Naive B cell (primary cell): Measurements from ENCODE around the gene TMOD3. TPM values are rescaled to one million over a fixed set of nuclear protein-coding genes. Genes with fewer than 3 reads are reported as not detected.
"Not testable (repeated sequence)": the region's sequence is repeated elsewhere in the genome, so short reads cannot be mapped to it uniquely, and the experiment has no call there.

Source experiments
- ATAC-seq, 2 donors: fragments of 150-1000 bp; cut with Tn5 transposase; 2 replicates each; pipeline ENCODE4 v1.10.0; 2021; ENCODE audit warnings: low read depth in 2 of 2, mild to moderate bottlenecking in 2 of 2, moderate library complexity in 2 of 2
- DNase-seq: peaks from one replicate; pipeline ENCODE4 v3.0.0; 2022
- H3K27ac Mint-ChIP-seq, 6 donors: one replicate each; pipeline ENCODE4 v1.8.0; 2020 to 2022; ENCODE audit warnings: mild to moderate bottlenecking in 6 of 6, mixed read lengths in 6 of 6, moderate library complexity in 5 of 6, inconsistent platforms in 2 of 6
- H3K27me3 Mint-ChIP-seq, 3 donors: one replicate each; pipeline ENCODE4 v1.8.0; 2021 to 2022; ENCODE audit warnings: mixed read lengths in 3 of 3, mild to moderate bottlenecking in 1 of 3
- H3K36me3 Mint-ChIP-seq, 2 donors: one replicate each; pipeline ENCODE4 v1.8.0; 2020 to 2022; ENCODE audit warnings: mixed read lengths in 2 of 2, inconsistent platforms in 1 of 2, mild to moderate bottlenecking in 1 of 2
- H3K4me1 Mint-ChIP-seq, 3 donors: one replicate each; pipeline ENCODE4 v1.8.0; 2020 to 2022; ENCODE audit warnings: mixed read lengths in 3 of 3, inconsistent platforms in 1 of 3, mild to moderate bottlenecking in 1 of 3, moderate library complexity in 1 of 3
- H3K4me3 Mint-ChIP-seq, 8 donors: one replicate each; pipeline ENCODE4 v1.8.0; 2020 to 2022; ENCODE audit warnings: mild to moderate bottlenecking in 8 of 8, mixed read lengths in 8 of 8, moderate library complexity in 8 of 8, inconsistent platforms in 2 of 8
- H3K9me3 Mint-ChIP-seq, 7 donors: one replicate each; pipeline ENCODE4 v1.8.0; 2020 to 2022; ENCODE audit warnings: mixed read lengths in 7 of 7, mild to moderate bottlenecking in 5 of 7, inconsistent platforms in 2 of 7, moderate library complexity in 1 of 7
- polyA plus RNA-seq, 6 donors: library from polyadenylated mRNA; unstranded; fragments of 300-500 nt; fragmentation: Illumina TruSeq; gene quantifications; one replicate each; pipeline ENCODE4 v1.2.3, GENCODE V29; 2021; ENCODE audit warnings: low read depth in 6 of 6

Gene TMOD3
- polyA plus RNA-seq, 6 donors from 2014 or later, result 19.3 to 30.3 (median 25.2) TPM

DNA sequence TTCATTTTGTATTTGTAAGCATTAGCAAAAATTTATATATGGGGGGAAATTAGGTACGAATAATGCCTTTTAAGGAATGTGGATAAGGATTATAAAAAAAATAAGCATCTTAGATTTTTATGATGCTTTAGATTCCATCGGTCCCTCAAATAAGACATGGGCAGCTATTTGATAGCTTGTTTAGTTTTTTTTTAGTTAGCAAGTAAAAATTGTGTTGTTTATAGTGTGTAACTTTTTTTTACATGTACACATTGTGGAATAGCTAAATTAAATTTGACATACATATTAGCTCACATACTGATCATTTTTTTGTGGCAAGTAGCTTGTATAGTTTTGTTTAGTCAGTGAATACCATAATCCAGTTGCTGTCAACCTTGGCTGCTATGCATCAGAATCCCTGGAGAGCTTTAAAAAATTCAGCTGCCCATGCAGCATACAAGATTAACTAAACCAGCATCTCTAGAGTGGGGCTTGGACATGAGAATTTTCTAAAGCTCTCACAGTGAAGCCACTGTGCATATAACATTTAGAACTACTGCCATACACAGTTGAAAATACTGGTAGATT is 53.9 kb downstream of the TMOD3 start:
- peak overlapping the region in 1 of 6 donors; percentile 29 for H3K27ac Mint-ChIP-seq
- H3K27me3 Mint-ChIP-seq, result no peaks in the 10 kb centered on the region
- ATAC-seq, result no peak
- peaks cover 0 to 9% of the 10 kb centered on the region in 2 donors for H3K36me3 Mint-ChIP-seq
- peaks cover 0 to 3% (median 0%) of the 10 kb centered on the region in 7 donors for H3K9me3 Mint-ChIP-seq
- H3K4me1 Mint-ChIP-seq, result peaks cover 0 to 5% (median 3%) of the 10 kb centered on the region in 3 donors
- no peak overlapping the region for H3K4me3 Mint-ChIP-seq
- no peak for DNase-seq

DNA sequence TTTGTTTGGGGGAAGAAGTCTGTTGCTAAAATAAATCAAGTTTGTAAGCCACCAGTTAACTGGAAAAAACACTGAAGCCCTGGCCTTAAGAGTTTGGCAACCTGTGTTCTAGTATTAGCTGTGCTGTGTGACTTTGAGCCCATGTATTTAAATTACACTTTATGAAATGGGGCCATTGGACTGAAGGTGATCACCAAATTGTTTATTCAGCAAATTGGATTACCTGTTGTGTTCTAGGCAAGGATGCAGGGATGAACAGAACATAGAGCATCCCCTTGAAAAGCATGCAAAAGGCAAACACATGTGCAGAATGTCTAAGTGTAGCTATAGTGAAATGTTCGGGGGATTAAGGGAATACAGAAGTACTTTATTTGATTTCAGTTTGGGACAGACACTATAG is 54.6 kb downstream of the TMOD3 start:
- Mint-ChIP-seq H3K27ac (no peak overlapping the region), H3K4me1 (peaks cover 0 to 3% (median 0%) of the 10 kb centered on the region in 3 donors), H3K9me3 (peaks cover 0 to 3% (median 0%) of the 10 kb centered on the region in 7 donors), H3K36me3 (peaks cover 0 to 14% of the 10 kb centered on the region in 2 donors), H3K4me3 (no peak overlapping the region), H3K27me3 (no peaks in the 10 kb centered on the region)
- ATAC-seq, result no peak
- no peak for DNase-seq

- H3K27me3 Mint-ChIP-seq, result no peaks in the 10 kb centered on the region
- H3K4me1 Mint-ChIP-seq, result no peaks in the 10 kb centered on the region
- no peak for DNase-seq
- peak overlapping the region in 2 of 6 donors; percentile 12 to 76 for H3K27ac Mint-ChIP-seq
- peaks cover 0 to 3% (median 0%) of the 10 kb centered on the region in 7 donors for H3K9me3 Mint-ChIP-seq
- no peak for ATAC-seq
- no peak overlapping the region for H3K4me3 Mint-ChIP-seq
- peaks cover 0 to 14% of the 10 kb centered on the region in 2 donors for H3K36me3 Mint-ChIP-seq
Observed at GRCh38 chr15:51884517-51885236, 55.2 kb downstream of the TMOD3 start.

- DNase-seq, result not testable (repeated sequence)
Observed at GRCh38 chr15:51885758-51886157, 56.3 kb downstream of the TMOD3 start.

GRCh38 chr15:51887887-51888592 is 58.6 kb downstream of the TMOD3 start:
- ATAC-seq, result no peak
- Mint-ChIP-seq H3K36me3 (peaks cover 10 to 23% of the 10 kb centered on the region in 2 donors), H3K4me3 (no peak overlapping the region), H3K27me3 (no peaks in the 10 kb centered on the region), H3K27ac (no peak overlapping the region), H3K9me3 (peaks cover 0 to 3% (median 0%) of the 10 kb centered on the region in 7 donors), H3K4me1 (no peaks in the 10 kb centered on the region)
- no peak for DNase-seq

More at GRCh38 chr15:51885758-51886157, 56.3 kb downstream of the TMOD3 start:
- not testable (repeated sequence) for H3K4me1 Mint-ChIP-seq, H3K27me3 Mint-ChIP-seq, H3K27ac Mint-ChIP-seq, ATAC-seq, H3K9me3 Mint-ChIP-seq
- H3K36me3 Mint-ChIP-seq, result peaks cover 4 to 15% of the 10 kb centered on the region in 2 donors
- peak overlapping the region in 1 of 8 donors; percentile 25 for H3K4me3 Mint-ChIP-seq

DNA sequence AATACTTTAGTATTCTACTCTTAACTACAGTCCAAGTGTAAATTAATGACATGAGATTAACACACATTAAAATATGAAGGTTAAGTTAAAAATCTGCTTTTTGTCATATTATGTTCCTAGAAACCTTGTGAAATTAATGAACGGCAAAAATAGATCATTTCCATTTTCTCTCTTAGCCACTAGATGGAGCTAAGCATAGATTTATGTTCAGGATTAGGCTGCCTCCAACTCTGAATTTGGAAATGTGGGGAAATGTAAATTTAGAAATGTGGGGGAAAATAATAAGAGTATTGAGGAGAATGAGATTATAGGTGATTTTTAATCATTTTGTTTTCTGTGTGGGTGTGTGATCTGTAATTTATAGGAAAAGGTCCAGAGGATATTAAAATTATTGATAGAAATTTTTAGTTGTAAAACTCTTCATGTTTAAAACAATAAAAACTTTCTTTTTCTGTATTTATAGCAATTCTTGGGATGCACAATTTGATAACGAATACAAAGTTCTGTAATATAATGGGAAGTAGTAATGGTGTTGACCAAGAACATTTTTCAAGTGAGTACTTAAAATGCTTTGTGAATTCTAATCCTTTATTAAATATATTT is 59.2 kb downstream of the TMOD3 start:
- no peaks in the 10 kb centered on the region for H3K4me1 Mint-ChIP-seq
- peaks cover 10 to 23% of the 10 kb centered on the region in 2 donors for H3K36me3 Mint-ChIP-seq
- no peak overlapping the region for H3K27ac Mint-ChIP-seq
- no peaks in the 10 kb centered on the region for H3K27me3 Mint-ChIP-seq
- ATAC-seq (no peak), DNase-seq (peak; percentile 9)
- peaks cover 0 to 3% (median 0%) of the 10 kb centered on the region in 7 donors for H3K9me3 Mint-ChIP-seq
- H3K4me3 Mint-ChIP-seq, result no peak overlapping the region

DNA sequence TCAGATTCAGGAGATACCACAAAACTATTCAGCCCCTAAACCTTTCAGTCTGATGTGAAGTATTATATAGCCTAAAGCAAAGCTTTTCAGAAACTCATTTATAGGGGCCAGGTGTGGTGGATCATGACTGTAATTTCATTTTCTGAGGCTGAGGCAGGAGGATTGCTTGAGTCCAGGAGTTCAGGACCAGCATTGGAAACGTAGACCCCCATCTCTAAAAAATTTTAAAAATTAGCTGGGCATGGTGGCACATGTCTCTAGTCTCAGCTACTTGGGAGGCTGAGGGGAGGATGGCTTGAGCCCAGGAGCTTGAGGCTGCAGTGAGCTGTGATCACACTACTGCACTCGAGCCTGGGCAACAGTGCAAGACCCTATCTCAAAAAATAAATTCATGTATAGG is 60.0 kb downstream of the TMOD3 start:
- peaks cover 10 to 24% of the 10 kb centered on the region in 2 donors for H3K36me3 Mint-ChIP-seq
- H3K9me3 Mint-ChIP-seq, result peaks cover 0 to 3% (median 0%) of the 10 kb centered on the region in 7 donors
- no peak for ATAC-seq
- DNase-seq, result no peak
- H3K27me3 Mint-ChIP-seq, result no peaks in the 10 kb centered on the region
- no peak overlapping the region for H3K4me3 Mint-ChIP-seq
- H3K27ac Mint-ChIP-seq, result no peak overlapping the region
- no peaks in the 10 kb centered on the region for H3K4me1 Mint-ChIP-seq

GRCh38 chr15:51904421-51904820 is 75.0 kb downstream of the TMOD3 start:
- DNase-seq, result no peak
- H3K27ac Mint-ChIP-seq, result no peak overlapping the region
- peaks cover 31 to 38% of the 10 kb centered on the region in 2 donors for H3K36me3 Mint-ChIP-seq
- no peak overlapping the region for H3K4me3 Mint-ChIP-seq
- no peaks in the 10 kb centered on the region for H3K9me3 Mint-ChIP-seq
- no peaks in the 10 kb centered on the region for H3K27me3 Mint-ChIP-seq
- H3K4me1 Mint-ChIP-seq, result no peaks in the 10 kb centered on the region
- ATAC-seq, result no peak

- no peaks in the 10 kb centered on the region for H3K4me1 Mint-ChIP-seq
- no peak for DNase-seq
- peaks cover 33 to 36% of the 10 kb centered on the region in 2 donors for H3K36me3 Mint-ChIP-seq
- no peaks in the 10 kb centered on the region for H3K27me3 Mint-ChIP-seq
- H3K27ac Mint-ChIP-seq, result no peak overlapping the region
- ATAC-seq, result no peak
- H3K4me3 Mint-ChIP-seq, result no peak overlapping the region
- no peaks in the 10 kb centered on the region for H3K9me3 Mint-ChIP-seq
Observed at GRCh38 chr15:51904931-51905330, 75.5 kb downstream of the TMOD3 start.

- H3K9me3 Mint-ChIP-seq, result no peaks in the 10 kb centered on the region
- H3K36me3 Mint-ChIP-seq, result peaks cover 27 to 31% of the 10 kb centered on the region in 2 donors
- DNase-seq (no peak), ATAC-seq (no peak)
- no peaks in the 10 kb centered on the region for H3K27me3 Mint-ChIP-seq
- peaks cover 0 to 3% (median 0%) of the 10 kb centered on the region in 3 donors for H3K4me1 Mint-ChIP-seq
- peak overlapping the region in 1 of 8 donors; percentile 0 for H3K4me3 Mint-ChIP-seq
- H3K27ac Mint-ChIP-seq, result no peak overlapping the region
Observed at GRCh38 chr15:51907136-51907862, 77.8 kb downstream of the TMOD3 start.

DNA sequence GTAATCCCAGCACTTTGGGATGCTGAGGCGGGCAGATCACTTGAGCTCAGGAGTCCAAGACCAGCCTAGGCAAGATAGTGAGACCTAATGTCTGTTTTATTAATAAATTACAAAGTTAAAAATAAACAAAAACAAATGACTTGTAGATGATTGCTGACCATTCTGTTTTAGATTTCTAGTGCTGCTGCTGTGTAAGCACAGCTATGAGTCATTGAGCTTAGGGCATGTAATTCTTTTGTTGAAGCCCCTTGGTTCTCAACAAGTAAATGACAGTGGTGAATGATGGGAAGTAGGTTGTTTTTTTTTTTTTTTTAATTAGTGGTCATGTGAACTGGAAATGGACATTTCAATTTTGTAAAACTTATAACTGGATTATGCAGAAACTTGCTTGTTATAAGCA is 78.9 kb downstream of the TMOD3 start:
- ATAC-seq (no peak), DNase-seq (no peak)
- no peaks in the 10 kb centered on the region for H3K9me3 Mint-ChIP-seq
- peaks cover 0 to 3% (median 0%) of the 10 kb centered on the region in 3 donors for H3K4me1 Mint-ChIP-seq
- H3K27ac Mint-ChIP-seq, result no peak overlapping the region
- H3K27me3 Mint-ChIP-seq, result no peaks in the 10 kb centered on the region
- H3K36me3 Mint-ChIP-seq, result peaks cover 23 to 31% of the 10 kb centered on the region in 2 donors
- no peak overlapping the region for H3K4me3 Mint-ChIP-seq

DNA sequence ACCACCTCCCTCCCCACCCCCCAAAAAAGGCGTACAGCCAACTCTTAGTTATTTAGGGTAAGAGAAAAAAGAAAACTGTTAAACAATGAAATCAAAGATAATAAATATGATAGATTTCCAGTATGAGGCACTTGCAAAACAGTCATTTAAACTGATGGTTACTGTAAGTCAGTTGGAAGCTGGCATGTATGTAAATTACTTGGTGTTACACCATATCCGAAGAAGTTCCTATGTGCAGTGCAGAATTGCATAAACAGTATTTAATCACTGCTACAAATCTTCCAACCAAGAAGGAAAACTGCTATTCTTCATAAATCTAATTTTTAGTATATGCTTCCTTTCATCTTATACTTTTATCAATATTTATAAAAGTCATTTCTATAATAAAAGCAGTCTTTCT is 80.1 kb downstream of the TMOD3 start:
- Mint-ChIP-seq H3K27me3 (no peaks in the 10 kb centered on the region), H3K36me3 (peaks cover 19 to 22% of the 10 kb centered on the region in 2 donors), H3K4me3 (no peak overlapping the region), H3K27ac (peak overlapping the region in 1 of 6 donors; percentile 74), H3K9me3 (no peaks in the 10 kb centered on the region), H3K4me1 (peaks cover 0 to 3% (median 0%) of the 10 kb centered on the region in 3 donors)
- ATAC-seq, result no peak
- DNase-seq, result no peak

DNA sequence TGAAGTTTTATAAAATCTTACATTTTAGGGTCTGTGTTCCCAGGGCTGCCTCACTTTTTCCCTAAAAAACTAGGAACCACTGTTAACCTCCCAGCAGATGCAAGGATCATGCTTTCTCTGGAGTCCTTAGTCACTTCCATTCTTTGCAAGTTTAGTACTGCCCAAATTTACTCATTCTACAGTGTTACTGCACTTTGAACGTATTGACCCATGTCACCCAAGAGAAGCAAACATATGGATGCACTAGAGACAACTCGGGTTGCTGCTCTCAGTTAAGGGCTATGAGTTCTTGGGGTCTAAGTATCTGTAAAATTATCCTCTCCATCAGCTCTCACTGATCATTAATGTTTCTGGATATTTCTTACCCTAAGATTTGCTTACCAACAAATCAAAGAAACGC is 83.1 kb downstream of the TMOD3 start:
- Mint-ChIP-seq H3K27ac (no peak overlapping the region), H3K27me3 (no peaks in the 10 kb centered on the region), H3K9me3 (no peaks in the 10 kb centered on the region), H3K4me1 (peaks cover 0 to 3% (median 0%) of the 10 kb centered on the region in 3 donors), H3K36me3 (peaks cover 7 to 16% of the 10 kb centered on the region in 2 donors), H3K4me3 (no peak overlapping the region)
- no peak for DNase-seq
- ATAC-seq, result no peak
